K562 (cell line): ENCODE results near the gene SLC38A8. TPM values are rescaled to one million over a fixed set of nuclear protein-coding genes. Genes with fewer than 3 reads are reported as not detected.
A peak's percentile ranks its signal among the peaks of the same experiment; 100 is the strongest.

Experiments
- MTA3 ChIP-seq: fragments of 450-650 bp; formaldehyde crosslinking; IDR thresholded peaks from 2 replicates; pipeline ENCODE4 v1.6.1; 2017; ENCODE audit warnings: mild to moderate bottlenecking, borderline replicate concordance
- NEUROD1 ChIP-seq: fragments of 150-350 bp; IDR thresholded peaks from 2 replicates; pipeline ENCODE4 v1.6.1; 2014; ENCODE audit warnings: borderline replicate concordance, low read length, low read depth; ENCODE audit not compliant: partially characterized antibody
- PCBP2 ChIP-seq: fragments of 200-400 bp; formaldehyde crosslinking; IDR thresholded peaks from 2 replicates; pipeline ENCODE4 v1.6.1; 2018; ENCODE audit warnings: low read length, low read depth, mild to moderate bottlenecking, moderate library complexity; ENCODE audit not compliant: poor library complexity, severe bottlenecking
- PRDM10 ChIP-seq: fragments of 450-650 bp; IDR thresholded peaks from 2 replicates; pipeline ENCODE4 v1.6.1; 2018; ENCODE audit not compliant: partially characterized antibody
- RREB1 ChIP-seq: fragments of 250-450 bp; sonication (Bioruptor Pico); IDR thresholded peaks from 2 replicates; pipeline ENCODE4 v1.4.0; 2020
- U2AF2 ChIP-seq: fragments of 200-400 bp; formaldehyde crosslinking; optimal IDR thresholded peaks from 2 replicates; pipeline ENCODE3; 2017; ENCODE audit warnings: low read depth, mild to moderate bottlenecking, low read length
- polyA plus RNA-seq, 8 experiments: library from polyadenylated mRNA; depleted of rRNA in 4 of 8; stranded (reverse) in 5 of 8; unstranded in 3 of 8; fragments of >200 nt; fragmentation: Nextera tagmentation in 2 of 8; fragmentation: Illumina TruSeq in 1 of 8; extraction: Ambion mirVana in 2 of 8; extraction: Trizol in 1 of 8; gene quantifications; 2 replicates each; pipeline versions ENCODE4 v1.2.1 to v1.2.3, GENCODE V29; 2011 to 2014; ENCODE audit warnings: inconsistent platforms in 1 of 8, missing spikeins in 1 of 8
- total RNA-seq, 7 experiments: library from RNA; depleted of rRNA in 6 of 7; stranded (reverse); fragments of >200 nt in 6 of 7; fragmentation: Illumina TruSeq in 2 of 7; extraction: Trizol in 2 of 7; gene quantifications; 2 replicates each; pipeline versions ENCODE4 v1.2.1 to v1.2.3, GENCODE V29; 2011 to 2021; ENCODE audit warnings: low replicate concordance in 1 of 7
- TF ChIP-seq, protein P1 (sequence below), 2 experiments: fragments of 450-650 bp; formaldehyde crosslinking in 1 of 2; IDR thresholded peaks; 2 replicates each; pipeline versions ENCODE4 v1.4.0 to v1.6.1; 2014 to 2020; ENCODE audit warnings: mild to moderate bottlenecking in 2 of 2, borderline replicate concordance in 1 of 2, low read depth in 1 of 2

Gene SLC38A8
- total and polyA plus RNA-seq, 9 of the 15 experiments (the other 6 are each of a cell fraction or from before 2014, with no cell fraction given): 0.28 TPM; not detected in 8

GRCh38 chr16:84013787-84014569 lies 28.6 kb downstream of the SLC38A8 start (continued):
- TF ChIP-seq RREB1 (CRISPR knock-in tag) (no peak), PRDM10 (peak; percentile 41), U2AF2 (no peak), PCBP2 (no peak), MTA3 (no peak), NEUROD1 (peak; percentile 17)
- TF ChIP-seq, protein P1, sequence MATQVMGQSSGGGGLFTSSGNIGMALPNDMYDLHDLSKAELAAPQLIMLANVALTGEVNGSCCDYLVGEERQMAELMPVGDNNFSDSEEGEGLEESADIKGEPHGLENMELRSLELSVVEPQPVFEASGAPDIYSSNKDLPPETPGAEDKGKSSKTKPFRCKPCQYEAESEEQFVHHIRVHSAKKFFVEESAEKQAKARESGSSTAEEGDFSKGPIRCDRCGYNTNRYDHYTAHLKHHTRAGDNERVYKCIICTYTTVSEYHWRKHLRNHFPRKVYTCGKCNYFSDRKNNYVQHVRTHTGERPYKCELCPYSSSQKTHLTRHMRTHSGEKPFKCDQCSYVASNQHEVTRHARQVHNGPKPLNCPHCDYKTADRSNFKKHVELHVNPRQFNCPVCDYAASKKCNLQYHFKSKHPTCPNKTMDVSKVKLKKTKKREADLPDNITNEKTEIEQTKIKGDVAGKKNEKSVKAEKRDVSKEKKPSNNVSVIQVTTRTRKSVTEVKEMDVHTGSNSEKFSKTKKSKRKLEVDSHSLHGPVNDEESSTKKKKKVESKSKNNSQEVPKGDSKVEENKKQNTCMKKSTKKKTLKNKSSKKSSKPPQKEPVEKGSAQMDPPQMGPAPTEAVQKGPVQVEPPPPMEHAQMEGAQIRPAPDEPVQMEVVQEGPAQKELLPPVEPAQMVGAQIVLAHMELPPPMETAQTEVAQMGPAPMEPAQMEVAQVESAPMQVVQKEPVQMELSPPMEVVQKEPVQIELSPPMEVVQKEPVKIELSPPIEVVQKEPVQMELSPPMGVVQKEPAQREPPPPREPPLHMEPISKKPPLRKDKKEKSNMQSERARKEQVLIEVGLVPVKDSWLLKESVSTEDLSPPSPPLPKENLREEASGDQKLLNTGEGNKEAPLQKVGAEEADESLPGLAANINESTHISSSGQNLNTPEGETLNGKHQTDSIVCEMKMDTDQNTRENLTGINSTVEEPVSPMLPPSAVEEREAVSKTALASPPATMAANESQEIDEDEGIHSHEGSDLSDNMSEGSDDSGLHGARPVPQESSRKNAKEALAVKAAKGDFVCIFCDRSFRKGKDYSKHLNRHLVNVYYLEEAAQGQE (IDR thresholded peaks at IDR 0.05; ENCODE audit: borderline replicate concordance): peak; percentile 77
- TF ChIP-seq, protein P1 (CRISPR knock-in tag; IDR thresholded peaks at IDR 0.05; ENCODE audit: low read depth): no peak
